IMR-90 (cell line): Measurements from ENCODE around the gene BLTP3A. TPM values are rescaled to one million over a fixed set of nuclear protein-coding genes. Genes with fewer than 3 reads are reported as not detected.

Experiments
- ATAC-seq: fragments of 200-7000 bp; cut with Tn5 transposase; 2 replicates; pipeline ENCODE4 v1.9.1; 2020; ENCODE audit warnings: low read depth, mild to moderate bottlenecking, moderate library complexity
- BruUV-seq: library from RNA; stranded (reverse); fragments of 400-500 nt; replicated peaks from 2 replicates; lab custom pipeline; 2021; lab: Mats Ljungman, UMichigan
- CTCF ChIA-PET: fragments of 300-600 bp; formaldehyde crosslinking; extraction: SDS; loops from one replicate; lab custom pipeline; 2021; ENCODE audit warnings: antibody characterized with exemption; lab: Yijun Ruan, JAX
- POLR2A ChIA-PET: fragments of 300-600 bp; sonication (Branson Sonifier 250); formaldehyde crosslinking; loops from one replicate; lab custom pipeline; 2022; ENCODE audit warnings: antibody characterized with exemption; ENCODE audit not compliant: unreplicated experiment; lab: Charles Lee
- DNase-seq: peaks from one replicate; pipeline ENCODE4 v3.0.0; 2013
- H2AFZ ChIP-seq: replicated peaks from 2 replicates; pipeline ENCODE3; 2013; ENCODE audit warnings: low read length, mild to moderate bottlenecking; ENCODE audit not compliant: poor library complexity
- H2AK5ac ChIP-seq: 2 replicates; pipeline ENCODE4 v1.6.1; 2013; ENCODE audit warnings: low read depth, low read length, inconsistent platforms
- H2AK9ac ChIP-seq: replicated peaks from 2 replicates; pipeline ENCODE3; 2013; ENCODE audit warnings: mild to moderate bottlenecking, low read depth, low read length, moderate library complexity; ENCODE audit not compliant: poor library complexity
- H2BK120ac ChIP-seq: 2 replicates; pipeline ENCODE4 v1.6.1; 2013; ENCODE audit warnings: low read depth, low read length, inconsistent platforms
- H2BK15ac ChIP-seq: 3 replicates; pipeline ENCODE4 v1.6.1; 2013; ENCODE audit warnings: low read depth, low read length, inconsistent platforms
- H2BK20ac ChIP-seq: 2 replicates; pipeline ENCODE4 v1.6.1; 2013; ENCODE audit warnings: low read depth, mild to moderate bottlenecking, inconsistent platforms, low read length, moderate library complexity
- H2BK5ac ChIP-seq: 2 replicates; pipeline ENCODE4 v1.6.1; 2013; ENCODE audit warnings: mild to moderate bottlenecking, low read depth, low read length, inconsistent platforms; ENCODE audit not compliant: poor library complexity, severe bottlenecking
- H3K14ac ChIP-seq: replicated peaks from 2 replicates; pipeline ENCODE4 v1.6.1; 2013; ENCODE audit warnings: low read depth, low read length, inconsistent platforms
- H3K18ac ChIP-seq: 2 replicates; pipeline ENCODE4 v1.6.1; 2013; ENCODE audit warnings: low read depth, low read length, control low read depth
- H3K23ac ChIP-seq: 2 replicates; pipeline ENCODE4 v1.6.1; 2013; ENCODE audit warnings: low read depth, low read length, inconsistent platforms
- H3K27ac ChIP-seq: 2 replicates; pipeline ENCODE4 v1.5.1; 2013; ENCODE audit warnings: mild to moderate bottlenecking, control low read depth, low read length; ENCODE audit not compliant: insufficient read depth
- H3K27me3 ChIP-seq: 2 replicates; pipeline ENCODE4 v1.6.1; 2013; ENCODE audit warnings: low read length; ENCODE audit not compliant: control insufficient read depth, insufficient read depth
- H3K36me3 ChIP-seq: 2 replicates; pipeline ENCODE4 v1.6.1; 2013; ENCODE audit warnings: low read length, mixed read lengths; ENCODE audit not compliant: control insufficient read depth, insufficient read depth
- H3K4ac ChIP-seq: 2 replicates; pipeline ENCODE4 v1.6.1; 2013; ENCODE audit warnings: low read depth, low read length, inconsistent platforms
- H3K4me1 ChIP-seq: 2 replicates; pipeline ENCODE4 v1.6.1; 2013; ENCODE audit warnings: low read length, mixed read lengths; ENCODE audit not compliant: control insufficient read depth, insufficient read depth
- H3K4me2 ChIP-seq: 2 replicates; pipeline ENCODE4 v1.6.1; 2013; ENCODE audit warnings: low read depth, mild to moderate bottlenecking, control low read depth, low read length, moderate library complexity
- H3K4me3 ChIP-seq: 2 replicates; pipeline ENCODE4 v1.5.1; 2013; ENCODE audit warnings: low read depth, mild to moderate bottlenecking, control low read depth, low read length, moderate library complexity; ENCODE audit not compliant: insufficient read depth
- H3K56ac ChIP-seq: 2 replicates; pipeline ENCODE4 v1.6.1; 2013; ENCODE audit warnings: low read length, inconsistent platforms; ENCODE audit not compliant: insufficient read depth; ENCODE audit errors: extremely low read depth
- H3K79me1 ChIP-seq, 2 experiments: 2 replicates each; pipeline ENCODE4 v1.6.1; 2013; ENCODE audit warnings: low read length in 2 of 2, inconsistent platforms in 1 of 2, low read depth in 1 of 2
- H3K9ac ChIP-seq: 2 replicates; pipeline ENCODE4 v1.6.1; 2013; ENCODE audit warnings: low read depth, low read length, control low read depth
- H3K9me1 ChIP-seq: 2 replicates; pipeline ENCODE4 v1.6.1; 2013; ENCODE audit warnings: low read length, inconsistent platforms; ENCODE audit not compliant: insufficient read depth
- H3K9me3 ChIP-seq: 2 replicates; pipeline ENCODE4 v1.6.1; 2013; ENCODE audit warnings: low read length; ENCODE audit not compliant: control insufficient read depth, insufficient read depth
- H4K20me1 ChIP-seq: 2 replicates; pipeline ENCODE4 v1.6.1; 2013; ENCODE audit warnings: low read length, inconsistent platforms; ENCODE audit not compliant: insufficient read depth
- H4K5ac ChIP-seq: 2 replicates; pipeline ENCODE4 v1.6.1; 2013; ENCODE audit warnings: mild to moderate bottlenecking, low read depth, low read length, control low read depth
- H4K8ac ChIP-seq, 2 experiments: 2 replicates each; pipeline ENCODE4 v1.6.1; 2013; ENCODE audit warnings: low read depth in 2 of 2, low read length in 2 of 2, control low read depth in 1 of 2, inconsistent platforms in 1 of 2
- H4K91ac ChIP-seq: 2 replicates; pipeline ENCODE4 v1.6.1; 2013; ENCODE audit warnings: low read depth, low read length, inconsistent platforms; ENCODE audit not compliant: insufficient read depth
- BHLHE40 ChIP-seq: fragments of 150-350 bp; IDR thresholded peaks from 2 replicates; pipeline ENCODE4 v1.6.1; 2016; ENCODE audit warnings: mild to moderate bottlenecking, low read depth, low read length
- CEBPB ChIP-seq: IDR thresholded peaks from 2 replicates; pipeline ENCODE4 v1.6.1; 2012; ENCODE audit warnings: low read depth, low read length, improper control_type of control experiment
- CHD1 ChIP-seq: IDR thresholded peaks from 2 replicates; pipeline ENCODE4 v1.6.1; 2012; ENCODE audit warnings: low read depth, low read length, improper control_type of control experiment
- ELK1 ChIP-seq: fragments of 150-350 bp; IDR thresholded peaks from 2 replicates; pipeline ENCODE4 v1.6.1; 2016; ENCODE audit warnings: low read depth, mild to moderate bottlenecking, low read length, moderate library complexity, borderline replicate concordance
- FOS ChIP-seq: fragments of 150-350 bp; IDR thresholded peaks from 2 replicates; pipeline ENCODE4 v1.6.1; 2016; ENCODE audit warnings: low read depth, low read length
- MAFK ChIP-seq: IDR thresholded peaks from 2 replicates; pipeline ENCODE4 v1.6.1; 2012; ENCODE audit warnings: low read depth, low read length, improper control_type of control experiment
- MAZ ChIP-seq: IDR thresholded peaks from 2 replicates; pipeline ENCODE4 v1.6.1; 2012; ENCODE audit warnings: low read depth, mild to moderate bottlenecking, low read length, improper control_type of control experiment, moderate library complexity, borderline replicate concordance
- MXI1 ChIP-seq: IDR thresholded peaks from 2 replicates; pipeline ENCODE4 v1.6.1; 2012; ENCODE audit warnings: low read depth, mild to moderate bottlenecking, low read length, moderate library complexity, borderline replicate concordance
- NFE2L2 ChIP-seq: fragments of 150-350 bp; IDR thresholded peaks from 2 replicates; pipeline ENCODE4 v1.6.1; 2016; ENCODE audit warnings: low read depth, mild to moderate bottlenecking, low read length
- POLR2A ChIP-seq: IDR thresholded peaks from 2 replicates; pipeline ENCODE4 v1.6.1; 2012; ENCODE audit warnings: mild to moderate bottlenecking, low read depth, low read length
- RAD21 ChIP-seq: IDR thresholded peaks from 2 replicates; pipeline ENCODE4 v1.6.1; 2012; ENCODE audit warnings: low read length, improper control_type of control experiment
- RCOR1 ChIP-seq: IDR thresholded peaks from 2 replicates; pipeline ENCODE4 v1.6.1; 2012; ENCODE audit warnings: mild to moderate bottlenecking, low read length, improper control_type of control experiment; ENCODE audit not compliant: insufficient replicate concordance
- RFX5 ChIP-seq: IDR thresholded peaks from 2 replicates; pipeline ENCODE4 v1.8.0; 2012; ENCODE audit warnings: low read depth, mild to moderate bottlenecking, low read length, moderate library complexity
- SMC3 ChIP-seq: fragments of 150-350 bp; IDR thresholded peaks from 2 replicates; pipeline ENCODE4 v1.6.1; 2016; ENCODE audit warnings: low read depth, mild to moderate bottlenecking, antibody characterized with exemption, low read length, moderate library complexity
- USF2 ChIP-seq: fragments of 150-350 bp; IDR thresholded peaks from 2 replicates; pipeline ENCODE4 v1.6.1; 2017; ENCODE audit warnings: mild to moderate bottlenecking, antibody characterized with exemption, low read length, low read depth
- WGBS, 2 experiments: methylation state at CpG; one replicate each; pipeline versions ENCODE4 v1.1.5 to v1.1.7; 2013; ENCODE audit warnings: missing lambda C conversion rate in 2 of 2; ENCODE audit not compliant: insufficient read length in 1 of 2; ENCODE audit errors: extremely low coverage in 2 of 2; 5-methylcytosine and 5-hydroxymethylcytosine counted together
- dilution Hi-C: fragments of 300-500 bp; cut with HindIII; formaldehyde crosslinking; loops from one replicate; pipeline ENCODE4 v1.14.3; 2018; ENCODE audit warnings: low sequenced_read_pairs; ENCODE audit not compliant: unreplicated experiment
- in situ Hi-C: fragments of 300-500 bp; cut with MboI; formaldehyde crosslinking; loops from 3 replicates; pipeline ENCODE4 v1.14.3; 2019; ENCODE audit warnings: low sequenced_read_pairs, inconsistent platforms, mixed read lengths
- intact Hi-C: fragments of 100-400 bp; cut with micrococcal nuclease; formaldehyde crosslinking; loops from 2 replicates; pipeline ENCODE4 v1.10.0; 2022
- polyA plus RNA-seq, 3 experiments: library from polyadenylated mRNA; depleted of rRNA; stranded (reverse); fragments of >200 nt; gene quantifications; 2 replicates each; pipeline ENCODE4 v1.2.3, GENCODE V29; 2012; ENCODE audit warnings: low replicate concordance in 1 of 3
- total RNA-seq: library from RNA; depleted of rRNA; stranded (reverse); fragments of >200 nt; gene quantifications from 2 replicates; pipeline ENCODE4 v1.2.3, GENCODE V29; 2012
- TF ChIP-seq, protein P1 (sequence below): conservative IDR thresholded peaks from 2 replicates; pipeline ENCODE4 v1.5.1; 2012; ENCODE audit warnings: mild to moderate bottlenecking, low read depth, low read length, improper control_type of control experiment

The BLTP3A gene
- total and polyA plus RNA-seq, 2 of the 4 experiments (the other 2 are of a cell fraction): 3.0 to 4.7 TPM

GRCh38 chr6:34816635-34817301, 24.9 kb downstream of the BLTP3A start:
- no peak overlapping the region for H4K91ac ChIP-seq
- H3K4me3 ChIP-seq: no peak overlapping the region
- H2AK5ac ChIP-seq: no peak overlapping the region
- H4K5ac ChIP-seq: no peak overlapping the region
- no peak overlapping the region for H2AK9ac ChIP-seq
- no peak overlapping the region for H4K8ac ChIP-seq
- no peaks in the 10 kb centered on the region for H3K9me1 ChIP-seq
- BruUV-seq: no TSS peak
- intact Hi-C loops (no loop called here), dilution Hi-C loops (no loop called here), in situ Hi-C loops (no loop called here)
- H3K14ac ChIP-seq: no peak overlapping the region
- no peaks in the 10 kb centered on the region for H3K36me3 ChIP-seq
- DNase-seq (no peak), ATAC-seq (no peak)
- CTCF ChIA-PET: no interaction called here
- TF ChIP-seq RAD21: no peak
- no peak for TF ChIP-seq USF2
- no peak for TF ChIP-seq NFE2L2
- TF ChIP-seq MAZ: no peak
- TF ChIP-seq, protein P1, sequence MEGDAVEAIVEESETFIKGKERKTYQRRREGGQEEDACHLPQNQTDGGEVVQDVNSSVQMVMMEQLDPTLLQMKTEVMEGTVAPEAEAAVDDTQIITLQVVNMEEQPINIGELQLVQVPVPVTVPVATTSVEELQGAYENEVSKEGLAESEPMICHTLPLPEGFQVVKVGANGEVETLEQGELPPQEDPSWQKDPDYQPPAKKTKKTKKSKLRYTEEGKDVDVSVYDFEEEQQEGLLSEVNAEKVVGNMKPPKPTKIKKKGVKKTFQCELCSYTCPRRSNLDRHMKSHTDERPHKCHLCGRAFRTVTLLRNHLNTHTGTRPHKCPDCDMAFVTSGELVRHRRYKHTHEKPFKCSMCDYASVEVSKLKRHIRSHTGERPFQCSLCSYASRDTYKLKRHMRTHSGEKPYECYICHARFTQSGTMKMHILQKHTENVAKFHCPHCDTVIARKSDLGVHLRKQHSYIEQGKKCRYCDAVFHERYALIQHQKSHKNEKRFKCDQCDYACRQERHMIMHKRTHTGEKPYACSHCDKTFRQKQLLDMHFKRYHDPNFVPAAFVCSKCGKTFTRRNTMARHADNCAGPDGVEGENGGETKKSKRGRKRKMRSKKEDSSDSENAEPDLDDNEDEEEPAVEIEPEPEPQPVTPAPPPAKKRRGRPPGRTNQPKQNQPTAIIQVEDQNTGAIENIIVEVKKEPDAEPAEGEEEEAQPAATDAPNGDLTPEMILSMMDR: no peak
- TF ChIP-seq MXI1: no peak
- TF ChIP-seq RFX5: no peak
- no peak for TF ChIP-seq CHD1
- no peak for TF ChIP-seq FOS
- TF ChIP-seq BHLHE40: no peak
- TF ChIP-seq CEBPB: no peak
- TF ChIP-seq SMC3: no peak
- TF ChIP-seq RCOR1: no peak
- no peak for TF ChIP-seq POLR2A
- no peak for TF ChIP-seq MAFK
- no peak for TF ChIP-seq ELK1
- no peak overlapping the region for H2BK5ac ChIP-seq
- H2BK15ac ChIP-seq: no peak overlapping the region
- peaks cover 1% of the 10 kb centered on the region; the same call in 1 of the 2 replicates for H4K20me1 ChIP-seq
- no peaks in the 10 kb centered on the region; a peak in 1 of 4 replicates for H3K79me1 ChIP-seq
- no peak overlapping the region for H2BK20ac ChIP-seq
- no peaks in the 10 kb centered on the region for H3K9me3 ChIP-seq
- POLR2A ChIA-PET: no interaction called here
- no peak overlapping the region for H3K23ac ChIP-seq
- no peaks in the 10 kb centered on the region for H3K4me1 ChIP-seq
- no peak overlapping the region for H2AFZ ChIP-seq
- H3K27ac ChIP-seq: no peak overlapping the region
- H3K27me3 ChIP-seq: no peaks in the 10 kb centered on the region; the same call in 1 of the 2 replicates
- H3K4ac ChIP-seq: no peak overlapping the region
- no CpG with 5 or more reads among the region's 5 CpGs for WGBS, 2 experiments
- no peak overlapping the region for H3K56ac ChIP-seq
- H2BK120ac ChIP-seq: no peak overlapping the region
- no peak overlapping the region for H3K4me2 ChIP-seq
- no peak overlapping the region for H3K9ac ChIP-seq
- no peak overlapping the region for H3K18ac ChIP-seq
